Endodermal cell (in vitro differentiated cells): ENCODE measurements around the gene CFAP251. TPM values are rescaled to one million over a fixed set of nuclear protein-coding genes. Genes with fewer than 3 reads are reported as not detected.
A peak's percentile ranks its signal among the peaks of the same experiment; 100 is the strongest.

Experiments
- DNase-seq: peaks from one replicate; pipeline ENCODE4 v3.0.0-alpha.2; 2017
- H3K27ac ChIP-seq: 2 replicates; pipeline ENCODE4 v1.5.1; 2013; ENCODE audit warnings: mild to moderate bottlenecking, low read depth, low read length, moderate library complexity
- H3K27me3 ChIP-seq: 2 replicates; pipeline ENCODE4 v1.6.1; 2013; ENCODE audit warnings: mild to moderate bottlenecking, low read length, moderate library complexity; ENCODE audit not compliant: insufficient read depth, control insufficient read depth, poor library complexity, severe bottlenecking
- H3K36me3 ChIP-seq: 2 replicates; pipeline ENCODE4 v1.7.0; 2013; ENCODE audit warnings: mild to moderate bottlenecking, low read length, moderate library complexity; ENCODE audit not compliant: control insufficient read depth, insufficient read depth
- H3K4me1 ChIP-seq: one replicate; pipeline ENCODE4 v1.7.0; 2013; ENCODE audit warnings: low read length; ENCODE audit not compliant: control insufficient read depth, insufficient read depth
- H3K4me3 ChIP-seq: 2 replicates; pipeline ENCODE4 v1.5.1; 2013; ENCODE audit warnings: mild to moderate bottlenecking, low read length, moderate library complexity
- H3K9ac ChIP-seq: 2 replicates; pipeline ENCODE4 v1.6.1; 2013; ENCODE audit warnings: mild to moderate bottlenecking, low read length, moderate library complexity; ENCODE audit not compliant: poor library complexity, severe bottlenecking; ENCODE audit errors: extremely low read depth
- H3K9me3 ChIP-seq: 2 replicates; pipeline ENCODE4 v1.6.1; 2013; ENCODE audit warnings: mild to moderate bottlenecking, low read length, moderate library complexity; ENCODE audit not compliant: control insufficient read depth
- H3K27ac Mint-ChIP-seq: 2 replicates; pipeline ENCODE4 v1.8.0; 2020; ENCODE audit warnings: mixed read lengths
- H3K27me3 Mint-ChIP-seq: 2 replicates; pipeline ENCODE4 v1.8.0; 2021; ENCODE audit warnings: mild to moderate bottlenecking, mixed read lengths; ENCODE audit not compliant: insufficient read depth
- H3K36me3 Mint-ChIP-seq: 2 replicates; pipeline ENCODE4 v1.8.0; 2020; ENCODE audit warnings: low read depth, mixed read lengths
- H3K4me1 Mint-ChIP-seq: 2 replicates; pipeline ENCODE4 v1.8.0; 2020; ENCODE audit warnings: mixed read lengths
- H3K4me3 Mint-ChIP-seq: 2 replicates; pipeline ENCODE4 v1.8.0; 2020; ENCODE audit warnings: mild to moderate bottlenecking, moderate library complexity, mixed read lengths
- H3K9me3 Mint-ChIP-seq: 2 replicates; pipeline ENCODE4 v1.8.0; 2020; ENCODE audit warnings: mild to moderate bottlenecking, mixed read lengths
- WGBS, 2 experiments: methylation state at CpG; one replicate each; pipeline versions ENCODE4 v1.1.5 to v1.1.7; 2013; ENCODE audit warnings: missing lambda C conversion rate in 2 of 2, mixed read lengths in 1 of 2; ENCODE audit not compliant: insufficient coverage in 1 of 2, insufficient read length in 1 of 2; 5-methylcytosine and 5-hydroxymethylcytosine counted together
- total RNA-seq, 2 donors: library from RNA; stranded (reverse); fragmentation: NEBNext Ultra II Directional in 1 of 2; extraction: Animal tissue kit (Norgen Biotek cat#: 25700) in 1 of 2; gene quantifications; 2 replicates in 1 of 2; 3 replicates in 1 of 2; pipeline ENCODE4 v1.2.1, GENCODE V29; 2021
- TF ChIP-seq, protein P1 (sequence below): fragments of 200-600 bp; sonication (generic); conservative IDR thresholded peaks from 2 replicates; pipeline ENCODE4 v1.5.0; 2021; ENCODE audit warnings: antibody characterized with exemption, mild to moderate bottlenecking

CFAP251 gene
- total RNA-seq, 2 donors from 2014 or later, result 3.4 to 11.2 TPM

DNA sequence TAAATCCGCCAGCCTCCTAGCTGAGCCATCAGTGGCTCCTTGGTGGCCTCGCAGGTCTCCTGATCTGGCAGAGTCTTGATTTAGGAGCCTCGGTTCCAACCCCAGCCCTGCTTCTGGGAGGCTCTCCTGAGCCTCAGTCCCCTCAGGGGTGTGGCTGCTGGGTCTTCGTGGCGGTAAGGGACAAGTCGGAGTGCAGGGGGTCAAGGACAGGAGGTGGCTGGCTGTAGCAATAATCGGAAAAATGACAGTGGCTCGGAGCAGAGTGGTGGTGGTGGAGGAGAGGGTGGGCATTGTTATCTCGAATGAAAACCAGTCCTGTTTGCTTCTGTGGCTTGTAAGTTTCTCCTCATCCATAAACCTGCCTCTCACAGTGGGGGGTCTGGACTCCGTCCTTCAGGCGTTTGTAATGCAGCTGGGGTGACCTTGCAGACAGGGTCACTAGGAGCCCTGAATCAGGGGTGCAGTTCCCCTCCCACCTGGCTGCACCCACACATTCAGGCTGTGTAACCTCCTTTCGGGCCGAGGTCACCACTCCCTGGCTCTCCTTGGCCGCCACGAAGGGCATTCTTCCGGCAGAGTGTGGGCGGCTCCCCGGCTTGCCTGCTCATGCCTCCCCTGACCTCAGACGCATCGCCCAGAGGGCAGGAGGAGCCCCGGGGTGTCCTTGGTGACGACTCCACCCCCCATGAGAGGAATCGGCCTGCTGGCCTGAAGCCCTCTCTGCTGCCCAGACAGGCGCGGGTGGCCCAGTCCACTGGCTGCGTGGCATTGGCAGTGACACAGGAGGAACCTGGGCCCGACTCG is 111.4 kb downstream of the CFAP251 start:
- DNase-seq, result peak; percentile 58
- peaks cover 2% of the 10 kb centered on the region for H3K4me1 Mint-ChIP-seq

DNA sequence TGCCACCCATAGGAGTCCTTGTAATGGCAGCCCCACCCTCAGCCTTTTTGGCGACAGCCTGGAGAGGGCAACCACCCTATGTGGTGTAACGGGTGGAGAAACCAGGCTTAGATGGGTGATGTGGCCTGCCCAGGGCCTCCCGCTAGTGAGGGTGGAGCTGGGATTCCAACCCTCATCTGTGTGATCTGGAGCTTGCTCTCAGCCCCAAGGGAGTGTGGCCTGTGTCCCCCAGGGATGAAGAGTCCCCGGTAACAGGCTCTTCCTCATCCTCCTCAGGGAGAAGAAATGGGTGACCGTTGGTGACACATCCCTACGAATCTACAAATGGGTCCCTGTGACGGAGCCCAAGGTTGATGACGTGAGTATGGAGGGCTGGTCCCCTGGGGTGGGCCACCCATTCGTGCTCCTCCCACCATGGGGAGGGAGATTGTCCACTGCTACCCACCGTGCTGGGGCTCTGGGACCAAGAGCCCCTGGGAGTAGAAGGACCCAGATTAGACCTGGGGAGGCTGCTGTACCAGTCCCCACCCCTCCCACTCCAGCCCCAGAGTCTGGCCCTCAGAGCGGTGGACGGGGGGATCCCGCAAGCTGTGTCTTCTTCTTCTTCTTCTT is 112.1 kb downstream of the CFAP251 start:
- peaks cover 9% of the 10 kb centered on the region for H3K36me3 ChIP-seq
- Mint-ChIP-seq H3K4me3 (no peak overlapping the region), H3K27me3 (no peaks in the 10 kb centered on the region), H3K36me3 (peaks cover 11% of the 10 kb centered on the region), H3K9me3 (no peaks in the 10 kb centered on the region), H3K4me1 (peaks cover 2% of the 10 kb centered on the region), H3K27ac (no peak overlapping the region)
- H3K9ac ChIP-seq, result no peak overlapping the region
- DNase-seq, result no peak
- TF ChIP-seq, protein P1, sequence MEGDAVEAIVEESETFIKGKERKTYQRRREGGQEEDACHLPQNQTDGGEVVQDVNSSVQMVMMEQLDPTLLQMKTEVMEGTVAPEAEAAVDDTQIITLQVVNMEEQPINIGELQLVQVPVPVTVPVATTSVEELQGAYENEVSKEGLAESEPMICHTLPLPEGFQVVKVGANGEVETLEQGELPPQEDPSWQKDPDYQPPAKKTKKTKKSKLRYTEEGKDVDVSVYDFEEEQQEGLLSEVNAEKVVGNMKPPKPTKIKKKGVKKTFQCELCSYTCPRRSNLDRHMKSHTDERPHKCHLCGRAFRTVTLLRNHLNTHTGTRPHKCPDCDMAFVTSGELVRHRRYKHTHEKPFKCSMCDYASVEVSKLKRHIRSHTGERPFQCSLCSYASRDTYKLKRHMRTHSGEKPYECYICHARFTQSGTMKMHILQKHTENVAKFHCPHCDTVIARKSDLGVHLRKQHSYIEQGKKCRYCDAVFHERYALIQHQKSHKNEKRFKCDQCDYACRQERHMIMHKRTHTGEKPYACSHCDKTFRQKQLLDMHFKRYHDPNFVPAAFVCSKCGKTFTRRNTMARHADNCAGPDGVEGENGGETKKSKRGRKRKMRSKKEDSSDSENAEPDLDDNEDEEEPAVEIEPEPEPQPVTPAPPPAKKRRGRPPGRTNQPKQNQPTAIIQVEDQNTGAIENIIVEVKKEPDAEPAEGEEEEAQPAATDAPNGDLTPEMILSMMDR, result no peak
- no peaks in the 10 kb centered on the region for H3K27me3 ChIP-seq
- H3K4me1 ChIP-seq, result no peaks in the 10 kb centered on the region
- H3K27ac ChIP-seq, result no peak overlapping the region
- no peak overlapping the region for H3K4me3 ChIP-seq
- H3K9me3 ChIP-seq, result no peaks in the 10 kb centered on the region
- 96% methylated on average over 10 to 13 of the region's 13 CpGs for WGBS, 2 experiments

More for the DNA sequence above, 111.4 kb downstream of the CFAP251 start:
- Histone ChIP-seq H3K27me3 (no peaks in the 10 kb centered on the region), H3K9me3 (no peaks in the 10 kb centered on the region), H3K27ac (no peak overlapping the region), H3K4me1 (no peaks in the 10 kb centered on the region), H3K4me3 (no peak overlapping the region), H3K9ac (no peak overlapping the region), H3K36me3 (peaks cover 2% of the 10 kb centered on the region)
- Mint-ChIP-seq H3K27me3 (no peaks in the 10 kb centered on the region), H3K27ac (no peak overlapping the region), H3K9me3 (no peaks in the 10 kb centered on the region), H3K36me3 (peaks cover 5% of the 10 kb centered on the region), H3K4me3 (no peak overlapping the region)
- TF ChIP-seq, protein P1, result no peak
- WGBS, 2 experiments, result 93 to 95% methylated on average over 19 to 28 of the region's 28 CpGs

DNA sequence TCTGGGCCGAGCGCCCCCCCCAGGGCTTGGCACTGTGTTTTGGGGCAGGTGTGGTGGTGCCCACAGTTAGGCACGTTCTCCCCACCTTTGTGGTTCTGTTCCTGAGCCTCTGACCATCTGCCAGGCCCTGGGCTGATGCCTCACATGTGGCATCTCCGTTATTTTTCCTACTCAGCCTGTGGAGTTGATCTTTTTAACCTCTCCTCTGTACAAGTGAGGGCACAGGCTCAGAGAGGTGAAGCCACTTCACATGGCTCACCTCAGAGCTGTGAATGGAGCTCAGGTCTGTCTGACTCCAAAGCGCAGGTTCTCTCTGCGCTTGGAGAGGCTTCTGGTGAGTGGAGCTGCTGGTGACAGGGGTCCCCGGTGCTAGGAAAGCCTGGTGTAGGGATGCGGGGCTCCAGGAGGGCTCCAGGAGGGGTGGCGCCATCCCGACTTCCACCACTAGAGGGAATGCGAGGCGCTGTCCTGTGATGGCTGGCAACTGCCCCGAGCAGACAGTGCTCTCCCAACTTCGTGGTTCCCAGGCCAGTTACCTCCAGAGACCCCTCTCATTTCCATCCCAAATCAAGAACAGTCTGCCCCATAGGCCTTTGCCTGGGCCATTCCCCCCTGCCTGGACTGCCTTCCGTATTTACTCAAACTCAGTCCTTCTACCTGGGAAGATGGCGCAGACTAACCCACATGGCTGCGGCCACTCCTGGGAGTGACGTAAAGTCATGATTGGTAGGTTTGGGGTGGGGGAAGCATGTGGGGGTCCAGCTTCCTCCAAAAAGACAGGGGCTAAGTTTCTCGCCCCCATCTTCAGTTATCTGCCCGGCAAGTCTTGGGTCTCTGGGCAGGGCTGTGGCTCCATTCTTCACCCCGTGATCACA is 113.2 kb downstream of the CFAP251 start:
- TF ChIP-seq, protein P1, result peak; percentile 92
- H3K27me3 Mint-ChIP-seq, result no peaks in the 10 kb centered on the region
- peaks cover 2% of the 10 kb centered on the region for H3K4me1 Mint-ChIP-seq
- H3K36me3 ChIP-seq, result peaks cover 19% of the 10 kb centered on the region
- no peaks in the 10 kb centered on the region for H3K9me3 Mint-ChIP-seq
- H3K9ac ChIP-seq, result no peak overlapping the region
- WGBS, 2 experiments, result 74 to 86% methylated on average over 13 to 20 of the region's 21 CpGs
- H3K36me3 Mint-ChIP-seq, result peaks cover 21% of the 10 kb centered on the region
- H3K9me3 ChIP-seq, result no peaks in the 10 kb centered on the region
- H3K4me1 ChIP-seq, result no peaks in the 10 kb centered on the region
- H3K27ac ChIP-seq, result no peak overlapping the region
- peak overlapping the region; percentile 16 for H3K27ac Mint-ChIP-seq
- no peaks in the 10 kb centered on the region for H3K27me3 ChIP-seq
- H3K4me3 Mint-ChIP-seq, result no peak overlapping the region
- DNase-seq, result peak; percentile 96
- H3K4me3 ChIP-seq, result no peak overlapping the region
